ENCODE results near the gene MARCHF4. TPM values are rescaled to one million over a fixed set of nuclear protein-coding genes. Genes with fewer than 3 reads are reported as not detected.

Gene MARCHF4
- total RNA-seq, 1 experiment from 2014 or later = not detected

DNA sequence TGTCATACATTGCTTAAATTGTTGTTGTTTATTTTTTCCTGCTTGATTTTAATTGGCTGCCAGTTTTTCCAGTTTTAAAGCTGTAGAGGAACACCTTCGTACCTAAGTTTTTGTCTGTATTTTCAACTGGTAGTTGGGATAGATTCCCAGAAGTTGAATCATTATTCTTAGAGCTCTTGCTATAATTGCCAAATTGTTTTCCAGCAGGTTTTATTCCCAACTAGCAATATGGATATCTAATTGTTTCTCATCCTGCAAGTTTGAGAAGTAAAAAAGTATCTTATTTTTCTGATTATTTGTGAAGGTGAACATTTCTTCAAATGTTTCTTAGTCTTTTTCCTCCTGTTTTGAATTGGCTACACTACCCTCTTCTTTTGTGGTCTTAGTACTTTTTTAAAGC lies 46.7 kb upstream of the MARCHF4 start (continued):
- TF ChIP-seq, protein P1, sequence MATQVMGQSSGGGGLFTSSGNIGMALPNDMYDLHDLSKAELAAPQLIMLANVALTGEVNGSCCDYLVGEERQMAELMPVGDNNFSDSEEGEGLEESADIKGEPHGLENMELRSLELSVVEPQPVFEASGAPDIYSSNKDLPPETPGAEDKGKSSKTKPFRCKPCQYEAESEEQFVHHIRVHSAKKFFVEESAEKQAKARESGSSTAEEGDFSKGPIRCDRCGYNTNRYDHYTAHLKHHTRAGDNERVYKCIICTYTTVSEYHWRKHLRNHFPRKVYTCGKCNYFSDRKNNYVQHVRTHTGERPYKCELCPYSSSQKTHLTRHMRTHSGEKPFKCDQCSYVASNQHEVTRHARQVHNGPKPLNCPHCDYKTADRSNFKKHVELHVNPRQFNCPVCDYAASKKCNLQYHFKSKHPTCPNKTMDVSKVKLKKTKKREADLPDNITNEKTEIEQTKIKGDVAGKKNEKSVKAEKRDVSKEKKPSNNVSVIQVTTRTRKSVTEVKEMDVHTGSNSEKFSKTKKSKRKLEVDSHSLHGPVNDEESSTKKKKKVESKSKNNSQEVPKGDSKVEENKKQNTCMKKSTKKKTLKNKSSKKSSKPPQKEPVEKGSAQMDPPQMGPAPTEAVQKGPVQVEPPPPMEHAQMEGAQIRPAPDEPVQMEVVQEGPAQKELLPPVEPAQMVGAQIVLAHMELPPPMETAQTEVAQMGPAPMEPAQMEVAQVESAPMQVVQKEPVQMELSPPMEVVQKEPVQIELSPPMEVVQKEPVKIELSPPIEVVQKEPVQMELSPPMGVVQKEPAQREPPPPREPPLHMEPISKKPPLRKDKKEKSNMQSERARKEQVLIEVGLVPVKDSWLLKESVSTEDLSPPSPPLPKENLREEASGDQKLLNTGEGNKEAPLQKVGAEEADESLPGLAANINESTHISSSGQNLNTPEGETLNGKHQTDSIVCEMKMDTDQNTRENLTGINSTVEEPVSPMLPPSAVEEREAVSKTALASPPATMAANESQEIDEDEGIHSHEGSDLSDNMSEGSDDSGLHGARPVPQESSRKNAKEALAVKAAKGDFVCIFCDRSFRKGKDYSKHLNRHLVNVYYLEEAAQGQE (IDR thresholded peaks at IDR 0.05; ENCODE audit: low read depth) = no peak
- no peak for TF ChIP-seq JUND (IDR thresholded peaks at IDR 0.05)
- no peak for TF ChIP-seq RAD21 (IDR thresholded peaks at IDR 0.05; ENCODE audit: low read depth)
- no peak for TF ChIP-seq SIN3A (IDR thresholded peaks at IDR 0.05; ENCODE audit: low read depth)
- TF ChIP-seq POLR2A (IDR thresholded peaks at IDR 0.05; ENCODE audit: borderline replicate concordance, extremely low read depth, insufficient read depth, insufficient read length) = no peak
- TF ChIP-seq SRF (IDR thresholded peaks at IDR 0.05; ENCODE audit: low read depth) = no peak
- no peak for TF ChIP-seq SP1 (IDR thresholded peaks at IDR 0.05; ENCODE audit: low read depth)
- TF ChIP-seq EZH2 (IDR thresholded peaks at IDR 0.05) = no peak
- no peak for TF ChIP-seq YY1 (IDR thresholded peaks at IDR 0.05; ENCODE audit: extremely low read depth, insufficient replicate concordance, low read depth, low read length)
- TF ChIP-seq, protein P2, sequence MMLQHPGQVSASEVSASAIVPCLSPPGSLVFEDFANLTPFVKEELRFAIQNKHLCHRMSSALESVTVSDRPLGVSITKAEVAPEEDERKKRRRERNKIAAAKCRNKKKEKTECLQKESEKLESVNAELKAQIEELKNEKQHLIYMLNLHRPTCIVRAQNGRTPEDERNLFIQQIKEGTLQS (IDR thresholded peaks at IDR 0.05) = no peak
- no peak for TF ChIP-seq POLR2AphosphoS5 (IDR thresholded peaks at IDR 0.05; ENCODE audit: low read depth, low read length)
- no peak for TF ChIP-seq EZH2phosphoT487 (IDR thresholded peaks at IDR 0.05; ENCODE audit: borderline replicate concordance)
- TF ChIP-seq CEBPB (IDR thresholded peaks at IDR 0.05; ENCODE audit: low read depth) = no peak
- TF ChIP-seq ZFX (IDR thresholded peaks at IDR 0.05) = no peak

Data from HCT116 (cell line).